ENCODE results near the gene PDK2. TPM values are rescaled to one million over a fixed set of nuclear protein-coding genes. Genes with fewer than 3 reads are reported as not detected.

Gene PDK2
- total RNA-seq, 1 experiment from 2014 or later = 31.9 TPM

DNA sequence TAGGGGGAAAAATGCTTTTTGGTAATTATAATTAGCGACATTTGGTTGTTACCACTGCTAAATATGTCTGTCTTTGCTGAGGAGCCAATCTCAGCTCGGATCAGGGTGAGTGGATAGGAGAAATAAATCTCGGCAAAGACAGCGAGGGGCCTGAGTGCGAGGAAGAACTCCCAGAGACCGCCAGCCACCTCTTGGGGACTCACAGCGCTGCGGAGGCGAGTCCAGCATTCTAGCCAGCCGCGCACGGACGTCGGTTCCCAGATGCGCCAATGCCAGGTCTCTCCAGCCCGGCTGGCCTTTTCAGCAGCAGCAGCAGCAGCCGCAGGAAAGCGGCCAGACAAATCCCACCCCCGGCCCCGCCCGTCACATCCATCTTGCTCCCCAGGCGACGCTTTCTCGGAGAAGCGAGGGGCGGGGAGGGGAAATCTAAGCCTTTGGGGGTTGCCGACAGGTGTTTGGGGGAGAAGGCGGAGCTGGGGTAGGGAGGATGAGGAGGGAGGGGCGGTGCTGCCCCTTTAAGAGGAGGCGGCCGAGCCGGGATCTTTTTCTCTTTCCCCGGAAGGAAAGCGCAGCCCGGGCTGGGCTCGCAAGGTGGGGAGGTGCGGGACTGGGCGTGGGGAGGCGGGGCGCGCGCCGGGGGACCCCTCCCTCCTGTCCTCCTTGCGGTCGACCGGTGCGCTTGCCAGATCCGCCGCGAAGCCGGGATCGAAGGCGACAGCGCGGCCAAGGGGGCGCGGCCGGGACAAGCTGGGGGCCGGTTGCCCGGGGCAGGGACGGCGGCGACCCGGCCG, 39.5 kb upstream of the PDK2 start, which contains the start of gene ITGA3:
Gene ITGA3, plus strand, starts transcription at position 685 of the 791 bp plus-strand sequence. CDS start 330 bp downstream, outside the sequence.
- H2AFZ ChIP-seq (ENCODE audit: low read length) = no peak within 1 kb of the TSS
- H3K4me3 ChIP-seq (ENCODE audit: low read length) = peak within 1 kb of the TSS; percentile 90
- H3F3A ChIP-seq (ENCODE audit: low read length, unreplicated experiment) = peaks cover 15% of the 10 kb centered on the region
- CTCF ChIA-PET = interaction anchor here (0.5 to 4.7 kb wide), 8 partner anchors 9 to 378 kb away, joined by 3 to 37 read pairs (median 6); no protein-coding TSS in a partner anchor
- no peak for TF ChIP-seq EZH2phosphoT487 (IDR thresholded peaks at IDR 0.05; ENCODE audit: borderline replicate concordance, low read length)
- TF ChIP-seq, protein P1, sequence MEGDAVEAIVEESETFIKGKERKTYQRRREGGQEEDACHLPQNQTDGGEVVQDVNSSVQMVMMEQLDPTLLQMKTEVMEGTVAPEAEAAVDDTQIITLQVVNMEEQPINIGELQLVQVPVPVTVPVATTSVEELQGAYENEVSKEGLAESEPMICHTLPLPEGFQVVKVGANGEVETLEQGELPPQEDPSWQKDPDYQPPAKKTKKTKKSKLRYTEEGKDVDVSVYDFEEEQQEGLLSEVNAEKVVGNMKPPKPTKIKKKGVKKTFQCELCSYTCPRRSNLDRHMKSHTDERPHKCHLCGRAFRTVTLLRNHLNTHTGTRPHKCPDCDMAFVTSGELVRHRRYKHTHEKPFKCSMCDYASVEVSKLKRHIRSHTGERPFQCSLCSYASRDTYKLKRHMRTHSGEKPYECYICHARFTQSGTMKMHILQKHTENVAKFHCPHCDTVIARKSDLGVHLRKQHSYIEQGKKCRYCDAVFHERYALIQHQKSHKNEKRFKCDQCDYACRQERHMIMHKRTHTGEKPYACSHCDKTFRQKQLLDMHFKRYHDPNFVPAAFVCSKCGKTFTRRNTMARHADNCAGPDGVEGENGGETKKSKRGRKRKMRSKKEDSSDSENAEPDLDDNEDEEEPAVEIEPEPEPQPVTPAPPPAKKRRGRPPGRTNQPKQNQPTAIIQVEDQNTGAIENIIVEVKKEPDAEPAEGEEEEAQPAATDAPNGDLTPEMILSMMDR (conservative IDR thresholded peaks at IDR 0.05; ENCODE audit: low read depth, low read length) = no peak
- TF ChIP-seq EZH2 (IDR thresholded peaks at IDR 0.05; ENCODE audit: low read length, unreplicated experiment) = no peak
- H3K36me3 ChIP-seq (ENCODE audit: low read depth, low read length) = peaks cover 22% of the 10 kb centered on the region
- H3K9me3 ChIP-seq (ENCODE audit: low read length) = no peaks in the 10 kb centered on the region
- no peaks in the 10 kb centered on the region for H3K9me2 ChIP-seq (replicated peaks; ENCODE audit: low read length)
- peak within 1 kb of the TSS; percentile 95 for H3K9ac ChIP-seq (ENCODE audit: low read length)
- ATAC-seq = peak; percentile 36
- POLR2A ChIA-PET (ENCODE audit: unreplicated experiment) = interaction anchor here (0.6 to 3.5 kb wide), 10 partner anchors 9 to 267 kb away, joined by 3 to 65 read pairs (median 6); partner anchors contain the start of gene KAT7
- peaks cover 36% of the 10 kb centered on the region for H4K20me1 ChIP-seq (ENCODE audit: low read length)
- H3K27me3 ChIP-seq (ENCODE audit: low read length) = no peaks in the 10 kb centered on the region
- intact Hi-C loops (cut with micrococcal nuclease) = loop anchor here (1.0 to 2.0 kb wide), 2 partner anchors 28 to 39 kb away; partner anchors contain the start of gene PDK2
- DNase-seq = peak; percentile 98
- peaks cover 79% of the 10 kb centered on the region for H3K4me1 ChIP-seq (ENCODE audit: insufficient read depth, low read length)
- BruUV-seq (replicated peaks) = TSS peak; percentile 23
- peak within 1 kb of the TSS; percentile 97 for H3K4me2 ChIP-seq (ENCODE audit: low read length)
- peaks cover 78% of the 10 kb centered on the region for H3K79me2 ChIP-seq (ENCODE audit: low read length)
- peak within 1 kb of the TSS; percentile 96 for H3K27ac ChIP-seq (ENCODE audit: low read length)

DNA sequence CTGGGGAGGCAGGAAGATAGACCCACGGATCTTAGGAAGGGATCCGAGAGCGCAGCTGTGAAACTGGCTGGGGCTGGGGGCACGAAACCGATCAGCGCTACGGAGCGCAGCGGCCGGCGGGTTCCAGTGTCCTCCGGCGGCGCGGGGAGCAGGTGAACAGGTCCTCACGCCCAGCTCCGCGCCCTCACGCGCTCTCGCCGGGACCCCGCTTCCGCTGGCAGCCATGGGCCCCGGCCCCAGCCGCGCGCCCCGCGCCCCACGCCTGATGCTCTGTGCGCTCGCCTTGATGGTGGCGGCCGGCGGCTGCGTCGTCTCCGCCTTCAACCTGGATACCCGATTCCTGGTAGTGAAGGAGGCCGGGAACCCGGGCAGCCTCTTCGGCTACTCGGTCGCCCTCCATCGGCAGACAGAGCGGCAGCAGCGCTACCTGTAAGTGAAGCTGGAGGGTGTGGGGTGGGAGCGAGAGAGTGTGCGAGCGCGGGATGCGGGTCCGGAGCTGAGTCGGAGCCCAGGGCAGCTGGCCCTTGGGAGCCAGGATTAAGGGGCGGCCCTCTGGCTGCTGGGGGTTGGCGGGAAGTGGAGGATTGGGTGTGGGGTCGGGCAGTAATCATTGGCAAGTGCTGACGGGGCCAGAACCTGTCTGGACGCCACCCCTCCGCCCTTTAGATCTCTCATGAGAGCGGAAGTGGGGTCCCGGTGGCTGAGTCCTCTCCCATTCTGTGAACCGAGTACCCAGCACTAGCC, 38.8 kb upstream of the PDK2 start:
- no peaks in the 10 kb centered on the region for H3K9me2 ChIP-seq (replicated peaks; ENCODE audit: low read length)
- CTCF ChIA-PET = interaction anchor here (0.5 to 4.7 kb wide), 7 partner anchors 8 to 379 kb away, joined by 3 to 37 read pairs (median 6); no protein-coding TSS in a partner anchor
- H3K27me3 ChIP-seq (ENCODE audit: low read length) = no peaks in the 10 kb centered on the region
- peaks cover 80% of the 10 kb centered on the region for H3K4me1 ChIP-seq (ENCODE audit: insufficient read depth, low read length)
- H2AFZ ChIP-seq (ENCODE audit: low read length) = no peak overlapping the region
- BruUV-seq (replicated peaks) = no TSS peak
- peak overlapping the region; percentile 95 for H3K9ac ChIP-seq (ENCODE audit: low read length)
- H3K9me3 ChIP-seq (ENCODE audit: low read length) = no peaks in the 10 kb centered on the region
- TF ChIP-seq, protein P1 (conservative IDR thresholded peaks at IDR 0.05; ENCODE audit: low read depth, low read length) = peak; percentile 60
- TF ChIP-seq EZH2phosphoT487 (IDR thresholded peaks at IDR 0.05; ENCODE audit: borderline replicate concordance, low read length) = no peak
- no peak for TF ChIP-seq EZH2 (IDR thresholded peaks at IDR 0.05; ENCODE audit: low read length, unreplicated experiment)
- H3K4me3 ChIP-seq (ENCODE audit: low read length) = peak overlapping the region; percentile 90
- POLR2A ChIA-PET (ENCODE audit: unreplicated experiment) = interaction anchor here (0.6 to 3.5 kb wide), 7 partner anchors 8 to 268 kb away, joined by 3 to 65 read pairs (median 5); partner anchors contain the start of gene KAT7
- DNase-seq = peak; percentile 67
- H3K36me3 ChIP-seq (ENCODE audit: low read depth, low read length) = peaks cover 22% of the 10 kb centered on the region
- H3K79me2 ChIP-seq (ENCODE audit: low read length) = peaks cover 86% of the 10 kb centered on the region
- peaks cover 36% of the 10 kb centered on the region for H4K20me1 ChIP-seq (ENCODE audit: low read length)
- peaks cover 12% of the 10 kb centered on the region for H3F3A ChIP-seq (ENCODE audit: low read length, unreplicated experiment)
- ATAC-seq = peak; percentile 0
- intact Hi-C loops (cut with micrococcal nuclease) = no loop called here
- H3K4me2 ChIP-seq (ENCODE audit: low read length) = peak overlapping the region; percentile 97
- H3K27ac ChIP-seq (ENCODE audit: low read length) = peak overlapping the region; percentile 96
